ENCODE results near the gene TTC28. TPM values are rescaled to one million over a fixed set of nuclear protein-coding genes. Genes with fewer than 3 reads are reported as not detected.

Gene TTC28
- total RNA-seq, 4 donors from 2014 or later = 43.8 to 130 (median 92.0) TPM

GRCh38 chr22:28449041-28449440, 230.6 kb downstream of the TTC28 start:
- no peaks in the 10 kb centered on the region for H3K36me3 ChIP-seq
- no peaks in the 10 kb centered on the region for H3K9me3 ChIP-seq
- no peak overlapping the region for H3K27ac ChIP-seq
- H3K4me3 ChIP-seq = no peak overlapping the region
- intact Hi-C loops (cut with DNase I; ENCODE audit: low total_unique reads) = no loop called here
- H3K27me3 ChIP-seq = no peaks in the 10 kb centered on the region
- TF ChIP-seq CTCF (IDR thresholded peaks at IDR 0.05) (no peak), POLR2A (IDR thresholded peaks at IDR 0.05) (no peak)
- no peak for DNase-seq
- H3K4me1 ChIP-seq = no peaks in the 10 kb centered on the region

DNA sequence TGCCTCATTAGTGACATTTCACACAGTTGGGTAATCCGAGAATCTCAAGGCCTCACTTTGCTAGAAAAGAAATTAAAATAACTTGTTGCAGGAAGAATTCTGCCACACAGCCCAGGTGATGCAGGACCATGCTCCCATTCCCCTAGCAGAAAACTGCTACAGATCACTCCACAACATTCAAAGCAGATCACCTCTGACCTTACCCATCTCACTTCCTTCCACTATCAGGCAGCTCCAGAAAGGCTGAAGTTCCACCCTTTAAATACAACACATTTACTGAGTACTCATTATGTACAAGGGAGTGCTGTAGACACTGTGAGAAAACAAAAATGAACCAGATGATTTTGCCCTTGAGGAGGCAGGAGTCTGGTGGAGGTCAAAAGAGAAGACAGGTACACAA, 231.0 kb downstream of the TTC28 start:
- H3K4me3 ChIP-seq = no peak overlapping the region
- H3K27ac ChIP-seq = no peak overlapping the region
- no peaks in the 10 kb centered on the region for H3K4me1 ChIP-seq
- TF ChIP-seq CTCF (IDR thresholded peaks at IDR 0.05) (no peak), POLR2A (IDR thresholded peaks at IDR 0.05) (no peak)
- no peaks in the 10 kb centered on the region for H3K36me3 ChIP-seq
- DNase-seq = no peak
- no peaks in the 10 kb centered on the region for H3K9me3 ChIP-seq
- H3K27me3 ChIP-seq = no peaks in the 10 kb centered on the region
- intact Hi-C loops (cut with DNase I; ENCODE audit: low total_unique reads) = no loop called here

DNA sequence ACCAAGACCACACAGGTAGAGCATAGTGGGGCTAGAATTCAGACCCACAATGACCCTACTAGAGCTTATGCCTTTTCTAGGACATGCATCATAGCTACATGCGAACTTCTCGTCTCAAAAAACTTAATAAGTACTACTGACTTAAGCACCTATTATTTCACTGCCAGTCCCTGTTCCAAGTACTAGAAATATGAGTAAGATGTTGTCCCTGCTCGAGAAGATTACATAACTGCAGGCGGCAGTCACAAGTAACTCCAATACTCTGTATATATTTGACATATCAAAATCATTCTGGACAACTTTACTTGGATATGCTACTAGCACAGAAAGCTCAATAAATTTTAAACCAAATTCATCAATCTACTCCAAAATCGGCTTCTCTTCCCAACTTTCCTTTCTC, 235.0 kb downstream of the TTC28 start:
- H3K27ac ChIP-seq = no peak overlapping the region
- TF ChIP-seq CTCF (IDR thresholded peaks at IDR 0.05) = no peak
- no peak for TF ChIP-seq POLR2A (IDR thresholded peaks at IDR 0.05)
- no peaks in the 10 kb centered on the region for H3K4me1 ChIP-seq
- DNase-seq = no peak
- no peaks in the 10 kb centered on the region for H3K27me3 ChIP-seq
- no peaks in the 10 kb centered on the region for H3K9me3 ChIP-seq
- H3K4me3 ChIP-seq = no peak overlapping the region
- no peaks in the 10 kb centered on the region for H3K36me3 ChIP-seq
- intact Hi-C loops (cut with DNase I; ENCODE audit: low total_unique reads) = no loop called here

GRCh38 chr22:28443526-28443876, 236.1 kb downstream of the TTC28 start:
- Histone ChIP-seq H3K27ac (peak overlapping the region; percentile 63 to 87), H3K9me3 (no peaks in the 10 kb centered on the region), H3K4me1 (no peaks in the 10 kb centered on the region), H3K4me3 (peak overlapping the region; percentile 43 to 52), H3K36me3 (no peaks in the 10 kb centered on the region), H3K27me3 (no peaks in the 10 kb centered on the region)
- peak; percentile 54 to 67 for DNase-seq
- intact Hi-C loops (cut with DNase I; ENCODE audit: low total_unique reads) = no loop called here
- TF ChIP-seq CTCF (IDR thresholded peaks at IDR 0.05) (no peak), POLR2A (IDR thresholded peaks at IDR 0.05) (no peak)

DNA sequence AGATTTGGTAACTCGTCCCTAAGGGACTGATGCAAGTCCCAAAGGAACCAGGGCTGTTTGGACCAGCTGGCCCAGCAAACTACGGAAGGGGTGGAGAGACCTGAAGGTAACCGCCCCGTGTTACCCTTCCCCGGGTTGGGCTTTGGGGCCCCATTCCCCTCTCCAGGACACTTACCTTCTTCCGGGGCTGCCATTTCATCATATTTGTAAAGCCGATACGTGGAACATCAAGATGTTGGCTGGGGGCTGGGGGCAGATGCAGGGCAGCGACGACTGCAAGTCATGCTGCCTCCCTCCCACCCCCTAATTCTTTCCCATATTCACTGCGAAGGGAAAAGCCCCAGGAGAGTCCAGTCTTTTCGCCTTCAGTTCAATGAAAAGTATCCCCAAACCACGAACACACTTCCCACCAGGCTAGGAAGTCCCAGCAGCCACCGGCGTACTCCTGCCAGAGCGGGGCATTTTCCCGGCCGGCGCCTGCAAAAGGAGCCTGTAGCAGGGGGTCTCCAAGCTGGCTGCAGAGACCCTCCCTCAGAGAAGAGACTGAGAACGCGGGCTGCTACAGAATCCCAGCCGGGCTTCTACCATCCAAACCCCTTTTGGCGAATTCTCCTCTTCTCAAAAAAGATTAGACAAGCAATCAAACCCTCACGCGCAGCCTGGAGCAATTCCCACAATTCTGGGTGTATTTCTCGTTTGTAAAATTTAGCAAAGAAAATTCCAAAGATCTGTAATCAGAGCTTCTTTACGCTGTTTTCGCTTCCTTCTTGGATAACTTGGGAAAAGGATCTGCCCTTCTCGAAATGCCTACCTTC, 236.7 kb downstream of the TTC28 start:
- H3K9me3 ChIP-seq = no peaks in the 10 kb centered on the region
- H3K4me1 ChIP-seq = no peaks in the 10 kb centered on the region
- TF ChIP-seq CTCF (IDR thresholded peaks at IDR 0.05) (no peak), POLR2A (IDR thresholded peaks at IDR 0.05) (no peak)
- DNase-seq = peak; percentile 20 to 28
- H3K27me3 ChIP-seq = no peaks in the 10 kb centered on the region
- peak overlapping the region; percentile 63 to 87 for H3K27ac ChIP-seq
- no peaks in the 10 kb centered on the region for H3K36me3 ChIP-seq
- H3K4me3 ChIP-seq = peak overlapping the region; percentile 43 to 52
- intact Hi-C loops (cut with DNase I; ENCODE audit: low total_unique reads) = no loop called here

Data from uterus (tissue), 4 donors.